A673 (cell line): ENCODE data around the gene TMEM126A.

Experiments used
- EZH2 ChIP-seq: fragments of 200-600 bp; sonication (generic); IDR thresholded peaks from 2 replicates; pipeline ENCODE4 v1.6.1; 2017; ENCODE audit warnings: borderline replicate concordance, low read depth, mild to moderate bottlenecking, mixed read lengths, antibody characterized with exemption, low read length; ENCODE audit not compliant: poor library complexity, severe bottlenecking
- TF ChIP-seq, protein P1 (sequence below): fragments of 300-800, 200-600 bp; sonication (generic); conservative IDR thresholded peaks from 2 replicates; pipeline ENCODE4 v1.5.1; 2017; ENCODE audit warnings: low read depth, mild to moderate bottlenecking, antibody characterized with exemption, low read length, moderate library complexity, mixed read lengths

DNA sequence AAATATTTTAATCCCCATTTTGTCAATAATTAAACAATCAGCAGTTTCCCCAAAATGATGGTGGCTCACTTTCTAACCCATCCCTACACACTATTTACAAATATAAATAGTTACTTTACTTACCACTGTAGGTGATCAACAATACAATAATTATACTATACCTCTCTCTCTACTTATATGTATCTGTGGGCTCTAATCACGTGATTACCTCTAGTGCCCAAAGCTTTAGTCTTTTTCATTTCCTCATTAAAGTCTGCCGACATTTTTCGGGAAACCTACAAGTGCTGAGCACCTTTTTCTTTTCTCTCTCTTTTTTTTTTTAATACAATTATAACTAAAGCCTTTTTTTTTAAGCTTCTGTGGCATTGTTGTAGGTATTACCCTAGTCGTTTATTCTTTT, 44.5 kb upstream of the TMEM126A start:
- TF ChIP-seq, protein P1, sequence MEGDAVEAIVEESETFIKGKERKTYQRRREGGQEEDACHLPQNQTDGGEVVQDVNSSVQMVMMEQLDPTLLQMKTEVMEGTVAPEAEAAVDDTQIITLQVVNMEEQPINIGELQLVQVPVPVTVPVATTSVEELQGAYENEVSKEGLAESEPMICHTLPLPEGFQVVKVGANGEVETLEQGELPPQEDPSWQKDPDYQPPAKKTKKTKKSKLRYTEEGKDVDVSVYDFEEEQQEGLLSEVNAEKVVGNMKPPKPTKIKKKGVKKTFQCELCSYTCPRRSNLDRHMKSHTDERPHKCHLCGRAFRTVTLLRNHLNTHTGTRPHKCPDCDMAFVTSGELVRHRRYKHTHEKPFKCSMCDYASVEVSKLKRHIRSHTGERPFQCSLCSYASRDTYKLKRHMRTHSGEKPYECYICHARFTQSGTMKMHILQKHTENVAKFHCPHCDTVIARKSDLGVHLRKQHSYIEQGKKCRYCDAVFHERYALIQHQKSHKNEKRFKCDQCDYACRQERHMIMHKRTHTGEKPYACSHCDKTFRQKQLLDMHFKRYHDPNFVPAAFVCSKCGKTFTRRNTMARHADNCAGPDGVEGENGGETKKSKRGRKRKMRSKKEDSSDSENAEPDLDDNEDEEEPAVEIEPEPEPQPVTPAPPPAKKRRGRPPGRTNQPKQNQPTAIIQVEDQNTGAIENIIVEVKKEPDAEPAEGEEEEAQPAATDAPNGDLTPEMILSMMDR: no peak
- TF ChIP-seq EZH2: no peak
